ENCODE results near the gene TSPAN18. TPM values are rescaled to one million over a fixed set of nuclear protein-coding genes. Genes with fewer than 3 reads are reported as not detected.

TSPAN18 gene
- total RNA-seq, 2 experiments from 2014 or later: 38.7 to 42.3 TPM

DNA sequence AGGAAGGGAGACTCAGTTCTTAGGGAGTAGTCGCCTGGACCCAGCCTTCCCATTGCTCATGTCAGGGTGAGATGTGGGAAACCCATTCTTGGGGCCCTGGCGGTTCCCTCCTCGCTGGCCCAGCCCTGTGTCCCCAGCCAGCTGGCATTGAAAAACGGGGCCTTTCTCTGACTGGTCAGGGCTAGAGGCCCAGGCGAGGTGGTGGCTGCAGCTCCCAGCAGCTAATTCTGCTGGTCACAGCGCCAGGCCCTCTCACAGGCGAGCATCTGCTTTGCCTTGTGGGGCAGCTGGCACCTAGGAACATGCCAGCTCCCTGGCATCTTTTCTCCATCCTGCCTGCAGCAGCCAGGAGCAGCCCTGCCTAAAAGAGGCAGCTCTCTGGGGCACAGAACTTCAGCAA, 20.1 kb downstream of the TSPAN18 start:
- POLR2A ChIA-PET: no interaction called here
- Mint-ChIP-seq H3K4me3 (no peak overlapping the region), H3K4me1 (peaks cover 13% of the 10 kb centered on the region), H3K27ac (no peak overlapping the region), H3K36me3 (ENCODE audit: low read depth) (no peaks in the 10 kb centered on the region), H3K9me3 (no peaks in the 10 kb centered on the region), H3K27me3 (no peaks in the 10 kb centered on the region)
- CTCF ChIA-PET: interaction anchor here (1.0 to 1.4 kb wide), 3 partner anchors 29 to 180 kb away, joined by 3 to 4 read pairs (median 4); no protein-coding TSS in a partner anchor
- no peak for DNase-seq

GRCh38 chr11:44747316-44747715, 20.6 kb downstream of the TSPAN18 start:
- ChIA-PET POLR2A (no interaction called here), CTCF (interaction anchor here (1.0 to 1.4 kb wide), 3 partner anchors 28 to 180 kb away, joined by 3 to 4 read pairs (median 4); no protein-coding TSS in a partner anchor)
- H3K27me3 Mint-ChIP-seq: no peaks in the 10 kb centered on the region
- H3K36me3 Mint-ChIP-seq (ENCODE audit: low read depth): no peaks in the 10 kb centered on the region
- H3K27ac Mint-ChIP-seq: no peak overlapping the region
- H3K4me1 Mint-ChIP-seq: peaks cover 17% of the 10 kb centered on the region
- no peak overlapping the region for H3K4me3 Mint-ChIP-seq
- no peak for DNase-seq
- H3K9me3 Mint-ChIP-seq: no peaks in the 10 kb centered on the region

DNA sequence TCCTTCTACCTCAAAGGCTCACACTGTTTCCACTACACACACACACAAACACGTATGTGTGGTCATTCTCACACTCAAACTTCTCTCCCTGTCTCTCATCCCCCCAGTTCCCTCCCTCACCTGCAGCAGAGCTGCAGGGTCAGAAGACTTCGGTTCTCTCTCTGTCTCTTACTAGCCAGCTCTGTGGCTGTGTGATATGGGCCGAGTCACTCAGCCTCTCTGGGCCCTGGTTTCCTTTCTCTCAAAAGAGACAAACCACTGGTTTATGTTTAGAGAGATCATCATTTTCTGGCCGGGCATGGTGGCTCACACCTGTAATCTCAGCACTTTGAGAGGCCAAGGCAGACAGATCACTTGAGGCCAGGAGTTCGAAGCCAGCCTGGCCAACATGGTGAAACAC, 21.1 kb downstream of the TSPAN18 start:
- H3K36me3 Mint-ChIP-seq (ENCODE audit: low read depth): no peaks in the 10 kb centered on the region
- no peak overlapping the region for H3K4me3 Mint-ChIP-seq
- H3K9me3 Mint-ChIP-seq: no peaks in the 10 kb centered on the region
- peaks cover 17% of the 10 kb centered on the region for H3K4me1 Mint-ChIP-seq
- CTCF ChIA-PET: interaction anchor here (1.0 to 1.2 kb wide), 2 partner anchors 28 to 69 kb away, joined by 3 to 4 read pairs; no protein-coding TSS in a partner anchor
- no peak for DNase-seq
- POLR2A ChIA-PET: no interaction called here
- H3K27me3 Mint-ChIP-seq: no peaks in the 10 kb centered on the region
- H3K27ac Mint-ChIP-seq: no peak overlapping the region

DNA sequence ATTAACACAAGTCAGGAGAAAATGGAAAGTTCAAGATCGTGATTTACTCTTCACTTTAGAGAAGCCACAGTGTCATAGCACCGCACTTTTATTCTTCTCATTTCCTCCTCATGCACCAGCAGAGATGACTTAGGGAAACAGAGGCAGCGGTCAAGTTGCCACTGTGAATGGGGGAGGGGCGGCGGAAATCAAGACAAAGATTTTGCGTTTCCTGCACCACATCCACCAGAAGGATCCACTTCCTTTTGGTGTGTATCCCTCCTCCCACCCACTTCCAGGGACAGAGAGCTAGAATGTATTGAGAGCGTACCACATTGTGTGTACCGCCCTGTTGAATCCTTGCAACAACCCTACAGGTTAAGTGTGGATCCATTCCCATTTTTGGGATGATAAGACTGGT, 21.8 kb downstream of the TSPAN18 start:
- no peak overlapping the region for H3K27ac Mint-ChIP-seq
- no peak for DNase-seq
- peaks cover 17% of the 10 kb centered on the region for H3K4me1 Mint-ChIP-seq
- POLR2A ChIA-PET: no interaction called here
- no peak overlapping the region for H3K4me3 Mint-ChIP-seq
- no peaks in the 10 kb centered on the region for H3K36me3 Mint-ChIP-seq (ENCODE audit: low read depth)
- H3K27me3 Mint-ChIP-seq: no peaks in the 10 kb centered on the region
- CTCF ChIA-PET: interaction anchor here (0.7 kb wide), 1 partner anchor 181 kb away, joined by 3 read pairs; no protein-coding TSS in a partner anchor
- H3K9me3 Mint-ChIP-seq: no peaks in the 10 kb centered on the region

GRCh38 chr11:44749189-44749588, 22.4 kb downstream of the TSPAN18 start:
- H3K4me3 Mint-ChIP-seq: no peak overlapping the region
- ChIA-PET CTCF (no interaction called here), POLR2A (no interaction called here)
- DNase-seq: no peak
- no peaks in the 10 kb centered on the region for H3K27me3 Mint-ChIP-seq
- no peaks in the 10 kb centered on the region for H3K9me3 Mint-ChIP-seq
- no peak overlapping the region for H3K27ac Mint-ChIP-seq
- peaks cover 17% of the 10 kb centered on the region for H3K4me1 Mint-ChIP-seq
- no peaks in the 10 kb centered on the region for H3K36me3 Mint-ChIP-seq (ENCODE audit: low read depth)

GRCh38 chr11:44750551-44751465, 24.0 kb downstream of the TSPAN18 start:
- Mint-ChIP-seq H3K27me3 (no peaks in the 10 kb centered on the region), H3K4me3 (no peak overlapping the region), H3K9me3 (no peaks in the 10 kb centered on the region), H3K36me3 (ENCODE audit: low read depth) (no peaks in the 10 kb centered on the region), H3K4me1 (peaks cover 17% of the 10 kb centered on the region), H3K27ac (no peak overlapping the region)
- CTCF ChIA-PET: interaction anchor here (1.7 kb wide), 1 partner anchor 8 kb away, joined by 5 read pairs; no protein-coding TSS in a partner anchor
- DNase-seq: no peak
- POLR2A ChIA-PET: no interaction called here

DNA sequence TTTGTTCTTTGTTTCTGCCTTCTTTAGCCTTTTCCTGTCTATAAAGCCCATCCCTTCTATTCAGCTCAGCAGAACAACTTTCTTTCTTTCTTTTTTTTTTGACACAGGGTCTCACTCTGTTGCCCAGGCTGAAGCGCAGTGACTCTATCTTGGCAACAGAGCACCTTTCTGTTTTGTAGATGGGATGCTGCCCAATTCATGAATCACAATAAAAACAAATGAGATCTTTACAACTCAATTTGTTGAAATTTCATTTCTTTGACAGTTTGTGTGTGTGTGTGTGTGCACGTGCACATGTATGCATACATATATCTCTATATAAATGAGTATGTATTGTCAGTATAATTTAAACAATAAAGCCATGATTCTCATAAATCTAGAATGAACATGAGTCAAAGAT, 25.5 kb downstream of the TSPAN18 start:
- no peak overlapping the region for H3K27ac Mint-ChIP-seq
- H3K9me3 Mint-ChIP-seq: no peaks in the 10 kb centered on the region
- H3K36me3 Mint-ChIP-seq (ENCODE audit: low read depth): no peaks in the 10 kb centered on the region
- no peaks in the 10 kb centered on the region for H3K27me3 Mint-ChIP-seq
- peaks cover 14% of the 10 kb centered on the region for H3K4me1 Mint-ChIP-seq
- H3K4me3 Mint-ChIP-seq: no peak overlapping the region
- CTCF ChIA-PET: interaction anchor here (2.3 kb wide), 1 partner anchor 23 kb away, joined by 8 read pairs; no protein-coding TSS in a partner anchor
- DNase-seq: no peak
- POLR2A ChIA-PET: no interaction called here

GRCh38 chr11:44752713-44753112, 26.0 kb downstream of the TSPAN18 start:
- H3K36me3 Mint-ChIP-seq (ENCODE audit: low read depth): no peaks in the 10 kb centered on the region
- H3K4me3 Mint-ChIP-seq: no peak overlapping the region
- peaks cover under 1% of the 10 kb centered on the region for H3K9me3 Mint-ChIP-seq
- no peaks in the 10 kb centered on the region for H3K27me3 Mint-ChIP-seq
- ChIA-PET CTCF (interaction anchor here (2.3 kb wide), 1 partner anchor 23 kb away, joined by 8 read pairs; no protein-coding TSS in a partner anchor), POLR2A (no interaction called here)
- H3K4me1 Mint-ChIP-seq: peaks cover 10% of the 10 kb centered on the region
- H3K27ac Mint-ChIP-seq: no peak overlapping the region
- DNase-seq: no peak

GRCh38 chr11:44753961-44754645, 27.3 kb downstream of the TSPAN18 start:
- Mint-ChIP-seq H3K27me3 (no peaks in the 10 kb centered on the region), H3K9me3 (peaks cover 5% of the 10 kb centered on the region), H3K4me1 (peaks cover 6% of the 10 kb centered on the region), H3K27ac (no peak overlapping the region), H3K4me3 (no peak overlapping the region), H3K36me3 (ENCODE audit: low read depth) (no peaks in the 10 kb centered on the region)
- CTCF ChIA-PET: interaction anchor here (2.3 kb wide), 1 partner anchor 21 kb away, joined by 8 read pairs; no protein-coding TSS in a partner anchor
- no peak for DNase-seq
- POLR2A ChIA-PET: interaction anchor here (0.7 kb wide), 1 partner anchor 44 kb away, joined by 3 read pairs; no protein-coding TSS in a partner anchor

DNA sequence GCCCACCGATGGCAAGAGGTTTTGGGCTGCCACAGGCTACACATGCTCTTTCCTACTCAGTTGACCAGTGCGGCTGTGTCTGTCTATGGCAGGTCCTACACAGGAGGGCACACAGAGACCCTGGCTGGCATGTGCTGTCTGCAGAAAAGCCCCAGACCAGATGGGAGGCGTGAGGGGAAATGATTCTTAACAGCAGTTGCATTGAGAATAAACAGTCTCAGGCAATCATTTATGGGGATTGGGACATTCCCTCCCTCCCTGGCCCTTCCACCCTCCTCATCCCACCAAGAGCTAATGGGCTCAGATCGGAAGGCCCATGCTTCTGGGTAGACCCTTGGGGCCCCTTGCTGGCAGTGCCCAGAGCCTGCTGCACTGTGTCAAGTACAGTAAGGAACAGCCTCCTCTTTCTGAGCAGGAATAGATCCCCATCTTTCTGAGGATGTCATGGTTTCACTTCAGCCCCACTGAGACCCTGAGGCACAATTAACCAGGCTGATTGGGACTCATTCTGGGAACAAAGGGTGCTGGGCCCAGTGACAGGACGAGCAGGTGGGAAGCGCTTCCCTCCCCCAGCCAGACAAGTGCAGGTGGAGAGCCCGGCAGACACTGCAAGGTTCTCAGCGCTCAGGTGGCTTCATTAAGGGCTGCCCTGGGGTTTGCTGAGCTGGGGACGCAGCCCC, 28.3 kb downstream of the TSPAN18 start:
- ChIA-PET CTCF (no interaction called here), POLR2A (no interaction called here)
- Mint-ChIP-seq H3K27me3 (no peaks in the 10 kb centered on the region), H3K36me3 (ENCODE audit: low read depth) (peaks cover 3% of the 10 kb centered on the region), H3K4me3 (no peak overlapping the region), H3K27ac (no peak overlapping the region), H3K9me3 (peaks cover 8% of the 10 kb centered on the region), H3K4me1 (peaks cover 5% of the 10 kb centered on the region)
- DNase-seq: no peak

- DNase-seq: no peak
- no peak overlapping the region for H3K27ac Mint-ChIP-seq
- CTCF ChIA-PET: no interaction called here
- H3K27me3 Mint-ChIP-seq: no peaks in the 10 kb centered on the region
- H3K9me3 Mint-ChIP-seq: peaks cover 8% of the 10 kb centered on the region
- peaks cover 3% of the 10 kb centered on the region for H3K36me3 Mint-ChIP-seq (ENCODE audit: low read depth)
- POLR2A ChIA-PET: no interaction called here
- no peak overlapping the region for H3K4me3 Mint-ChIP-seq
- peaks cover 5% of the 10 kb centered on the region for H3K4me1 Mint-ChIP-seq
Observed at GRCh38 chr11:44755556-44756523, 29.1 kb downstream of the TSPAN18 start.

GRCh38 chr11:44758983-44759382, 32.2 kb downstream of the TSPAN18 start:
- Mint-ChIP-seq H3K27ac (no peak overlapping the region), H3K4me3 (no peak overlapping the region), H3K4me1 (peaks cover 3% of the 10 kb centered on the region), H3K9me3 (peaks cover 8% of the 10 kb centered on the region), H3K27me3 (no peaks in the 10 kb centered on the region), H3K36me3 (ENCODE audit: low read depth) (peaks cover 3% of the 10 kb centered on the region)
- ChIA-PET POLR2A (no interaction called here), CTCF (interaction anchor here (1.2 kb wide), 1 partner anchor 9 kb away, joined by 5 read pairs; no protein-coding TSS in a partner anchor)
- DNase-seq: no peak

Data from activated CD4-positive, alpha-beta memory T cell treated with anti-CD3 and anti-CD28 coated beads, Interleukin-2, amount 10 ng/mL, durations not matched to agents 7 days and 5 days (primary cell).